ENCODE measurements around the gene PHF19.

The PHF19 gene

DNA sequence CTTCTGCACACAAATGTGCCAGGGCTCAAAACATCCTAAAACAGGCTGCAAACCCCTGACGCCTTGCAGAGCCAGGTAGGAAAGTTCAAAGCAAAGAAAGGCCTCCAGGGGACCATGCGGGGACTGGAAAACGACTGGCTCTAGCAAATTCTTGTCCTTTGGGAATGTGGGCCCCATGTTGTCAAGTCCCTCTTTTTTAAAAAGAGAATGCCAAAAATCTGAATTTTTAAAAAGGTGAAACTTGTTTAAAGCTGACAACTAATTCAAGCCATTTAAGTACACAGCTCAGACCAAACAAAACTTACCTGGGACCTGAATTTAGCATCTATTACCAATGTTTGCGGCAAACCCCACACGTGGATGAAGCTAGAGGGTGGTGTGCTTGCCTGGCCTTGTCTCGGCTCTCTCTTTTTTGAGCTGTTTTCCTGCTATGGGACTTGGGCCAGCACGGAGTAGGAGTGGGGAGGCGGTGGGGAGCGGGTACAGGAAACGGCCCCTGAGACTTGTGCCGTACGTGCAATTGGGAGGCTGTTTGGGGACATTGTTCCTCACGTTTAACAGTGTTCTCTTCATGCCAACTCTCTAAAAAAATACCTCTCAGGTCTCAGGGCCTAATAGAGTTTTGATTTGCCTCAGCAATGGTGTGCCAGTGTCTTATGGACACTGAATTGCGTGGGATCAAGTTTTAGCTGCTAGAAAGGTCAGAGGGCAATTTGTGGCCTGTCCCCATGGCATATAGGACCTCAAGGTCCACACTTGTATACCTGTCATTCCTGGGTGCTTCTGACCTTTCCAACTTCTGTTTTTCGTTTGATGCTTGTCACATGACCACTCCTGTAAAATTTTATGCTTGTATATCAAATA, 15.1 kb upstream of the PHF19 start:
- DNase-seq = peak; percentile 41

DNA sequence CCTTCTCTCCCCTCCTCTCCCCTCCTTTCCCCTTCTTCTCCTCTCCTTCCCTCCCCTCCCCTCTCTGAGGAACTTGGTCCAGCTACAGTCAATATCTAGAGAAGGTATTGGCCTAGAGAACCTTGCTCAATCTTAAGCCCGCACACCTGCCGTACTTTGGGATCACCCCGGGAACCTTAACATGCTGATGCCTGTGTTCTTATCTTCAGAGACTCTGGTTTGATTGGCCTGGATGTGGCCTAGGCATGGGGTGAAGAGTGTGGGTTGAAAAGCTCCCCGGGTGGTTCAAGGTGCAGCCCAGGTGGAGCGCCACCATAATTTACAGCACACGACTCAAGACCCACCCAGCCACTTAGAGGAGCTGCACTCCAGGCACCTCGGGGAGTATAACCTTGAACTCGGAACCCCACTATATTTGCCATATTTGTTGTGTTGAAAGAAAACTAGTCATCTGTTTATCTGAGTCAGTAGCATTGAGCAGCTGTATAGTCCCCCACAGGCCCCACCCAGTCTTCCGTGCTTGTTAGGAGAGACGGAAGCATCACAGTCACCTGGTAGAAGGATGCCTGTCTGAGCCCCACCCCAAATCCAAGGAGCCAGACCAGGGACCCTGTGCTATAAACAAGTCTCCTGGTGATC, 14.4 kb upstream of the PHF19 start:
- DNase-seq = peak; percentile 63

DNA sequence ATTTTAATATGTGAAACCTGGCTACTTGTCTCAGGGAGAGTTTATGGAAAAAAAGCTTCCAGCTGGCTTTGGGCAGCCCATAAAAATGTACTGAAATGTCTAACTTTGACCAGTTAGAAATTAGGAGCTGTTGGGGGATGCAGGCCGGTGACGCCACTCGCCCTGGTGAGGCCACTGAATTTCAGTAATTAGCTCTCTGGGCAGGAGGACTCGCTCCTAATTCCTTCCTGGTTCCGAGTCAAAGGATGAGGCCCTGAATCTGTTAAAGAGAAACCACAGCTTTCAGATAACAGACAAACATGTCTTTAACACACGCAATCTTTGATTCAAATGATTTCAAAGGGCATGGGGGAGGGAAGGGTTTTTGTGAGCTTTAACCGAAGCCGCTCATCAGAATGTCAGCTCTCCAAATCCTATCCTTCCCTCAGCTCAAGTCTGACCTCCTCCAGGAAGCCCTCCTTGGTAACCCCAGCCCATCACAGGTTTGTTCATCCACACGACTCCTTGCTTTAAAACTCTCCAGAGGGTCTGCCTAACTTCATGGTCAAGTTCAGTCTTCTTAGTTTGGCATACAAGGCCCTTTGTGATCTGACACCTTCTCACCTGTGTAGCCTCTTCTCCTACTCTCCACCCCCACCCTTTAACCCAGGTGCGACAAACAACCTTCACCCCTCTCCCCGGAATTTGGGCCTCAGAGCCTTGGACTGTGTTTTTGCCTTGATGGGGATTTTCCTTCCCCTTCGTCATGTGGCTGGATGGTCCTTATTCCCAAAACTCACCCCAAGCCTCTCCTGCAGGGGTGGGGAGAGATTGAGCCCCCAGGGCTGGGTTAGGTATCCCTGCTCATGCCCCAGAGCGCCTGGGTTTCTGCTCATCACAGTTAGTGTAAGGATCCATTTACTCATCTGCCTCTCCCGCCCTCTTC, 13.6 kb upstream of the PHF19 start:
- peak; percentile 70 for DNase-seq

DNA sequence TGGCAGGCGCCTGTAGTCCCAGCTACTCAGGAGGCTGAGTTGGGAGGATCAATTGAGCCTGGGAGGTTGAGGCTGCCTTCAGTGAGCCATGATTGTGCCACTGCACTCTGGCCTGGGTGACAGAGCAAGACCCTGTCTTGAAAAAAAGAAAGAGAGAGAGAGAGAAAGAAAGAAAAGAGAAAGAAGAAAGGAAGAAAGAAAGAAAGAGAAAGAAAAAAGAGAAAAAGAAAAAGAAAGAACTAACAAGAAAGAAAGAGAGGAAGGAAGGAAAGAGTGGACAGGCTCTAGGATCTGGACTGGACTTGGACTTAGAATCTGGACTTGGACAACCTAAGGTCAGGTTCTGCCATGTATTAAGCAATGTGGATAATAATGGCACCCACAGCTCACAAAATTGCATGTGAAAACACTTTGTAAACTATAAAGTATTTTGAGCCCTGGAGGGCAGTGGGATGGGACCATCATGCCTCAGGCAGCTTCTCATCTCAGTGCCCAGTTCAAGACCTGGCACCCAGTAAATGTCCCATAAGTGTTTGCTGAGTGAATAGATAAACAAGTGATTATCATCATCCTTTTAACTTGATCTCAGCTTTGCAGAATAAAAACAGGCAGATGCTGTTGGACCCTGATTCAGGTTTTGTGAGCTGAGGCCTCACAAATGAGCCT, 12.8 kb upstream of the PHF19 start:
- DNase-seq = peak; percentile 15

DNA sequence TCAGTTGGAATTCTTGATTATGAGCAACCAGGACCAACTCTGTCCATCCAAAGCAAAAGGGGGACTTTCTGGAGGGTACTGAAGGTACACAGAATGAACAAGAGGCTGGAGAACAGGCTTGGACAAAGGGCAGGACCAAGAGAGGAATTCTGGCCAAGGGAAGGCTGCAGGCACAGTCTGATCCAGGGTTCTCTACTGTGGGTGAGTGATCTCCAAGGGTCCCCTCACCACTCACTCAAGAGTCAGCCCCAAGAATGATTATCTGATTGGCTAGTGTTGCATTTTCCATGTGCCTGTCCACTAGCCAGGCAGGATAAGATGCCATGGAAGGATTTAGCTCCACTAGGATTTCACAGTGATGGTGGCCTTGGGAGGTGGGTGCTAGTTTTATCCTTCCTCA, 11.6 kb upstream of the PHF19 start:
- no peak for DNase-seq

DNA sequence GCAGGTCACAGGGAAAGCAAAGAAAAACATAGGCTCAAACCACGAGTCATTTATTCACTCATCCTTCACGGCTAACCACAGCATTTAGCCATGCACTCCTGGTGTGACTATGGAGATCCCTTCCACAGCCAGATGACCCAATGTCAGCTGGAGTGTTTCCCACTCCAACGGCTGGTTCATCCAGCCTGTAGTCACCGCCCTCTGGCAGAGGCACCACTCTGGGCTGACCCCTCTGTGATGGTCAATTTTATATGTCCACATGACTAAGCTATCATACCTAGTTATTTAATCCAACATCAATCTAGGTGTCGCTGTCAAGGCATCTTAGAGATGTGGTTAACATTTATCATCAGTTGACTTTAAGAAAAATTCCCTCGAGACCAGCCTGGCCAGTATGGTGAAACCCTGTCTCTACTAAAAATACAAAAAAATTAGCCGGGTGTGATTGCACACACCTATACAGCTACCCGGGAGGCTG, 9.5 kb upstream of the PHF19 start:
- DNase-seq = no peak

DNA sequence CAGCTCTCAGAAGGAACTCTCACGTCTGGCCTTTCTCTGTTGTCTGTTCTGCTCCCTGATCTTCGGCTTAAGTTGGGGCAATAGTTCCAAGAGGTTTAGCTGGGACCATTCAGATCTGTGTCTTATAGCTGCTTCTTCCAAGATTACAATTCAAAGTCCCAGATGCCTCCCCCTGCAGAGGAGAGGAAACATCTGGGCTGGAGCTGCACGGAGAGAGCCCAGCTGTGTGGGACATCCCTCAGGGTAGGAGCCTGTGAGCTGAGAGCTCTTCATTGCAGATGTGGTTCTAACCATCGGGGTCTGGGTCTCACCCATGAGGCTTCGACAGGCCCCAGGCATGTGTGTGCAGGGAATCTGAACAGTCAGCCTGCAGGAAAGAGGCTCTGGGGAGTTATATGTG, 9.0 kb upstream of the PHF19 start:
- DNase-seq = no peak

DNA sequence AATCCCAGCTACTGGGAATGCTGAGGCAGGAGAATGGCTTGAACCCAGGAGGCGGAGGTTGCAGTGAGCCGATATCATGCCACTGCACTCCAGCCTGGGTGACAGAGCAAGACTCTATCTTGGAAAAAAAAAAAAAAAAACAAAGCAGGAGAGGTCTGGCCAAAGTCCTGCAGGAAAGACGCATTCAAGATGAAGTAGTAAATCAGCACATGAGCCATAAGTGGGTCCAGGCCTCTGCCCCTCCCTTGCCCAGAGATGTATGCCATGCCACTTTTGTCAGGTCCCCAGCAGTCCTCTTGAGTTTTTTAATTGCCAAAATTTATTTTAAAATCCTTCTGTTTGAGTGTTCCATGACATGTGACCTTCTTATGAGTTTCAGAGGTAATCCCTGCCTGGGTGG, 8.5 kb upstream of the PHF19 start:
- DNase-seq = no peak

DNA sequence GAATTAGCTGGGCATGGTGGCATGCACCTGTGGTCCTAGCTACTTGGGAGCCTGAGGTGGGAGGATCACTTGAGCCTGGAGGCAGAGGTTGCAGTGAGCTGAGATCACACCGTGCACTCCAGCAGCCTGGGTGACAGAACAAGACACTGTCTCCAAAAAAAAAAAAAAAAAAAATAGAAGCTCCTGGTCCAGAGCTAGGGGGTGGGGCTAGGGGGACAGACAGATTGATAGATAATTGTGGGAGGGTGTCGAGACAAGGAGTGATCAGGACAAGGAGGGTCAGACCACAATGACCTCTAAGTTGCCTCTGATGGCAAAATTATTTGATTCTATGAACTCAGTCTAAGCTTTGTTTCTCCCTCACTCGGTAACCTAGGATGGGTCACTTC, 6.6 kb upstream of the PHF19 start:
- no peak for DNase-seq

DNA sequence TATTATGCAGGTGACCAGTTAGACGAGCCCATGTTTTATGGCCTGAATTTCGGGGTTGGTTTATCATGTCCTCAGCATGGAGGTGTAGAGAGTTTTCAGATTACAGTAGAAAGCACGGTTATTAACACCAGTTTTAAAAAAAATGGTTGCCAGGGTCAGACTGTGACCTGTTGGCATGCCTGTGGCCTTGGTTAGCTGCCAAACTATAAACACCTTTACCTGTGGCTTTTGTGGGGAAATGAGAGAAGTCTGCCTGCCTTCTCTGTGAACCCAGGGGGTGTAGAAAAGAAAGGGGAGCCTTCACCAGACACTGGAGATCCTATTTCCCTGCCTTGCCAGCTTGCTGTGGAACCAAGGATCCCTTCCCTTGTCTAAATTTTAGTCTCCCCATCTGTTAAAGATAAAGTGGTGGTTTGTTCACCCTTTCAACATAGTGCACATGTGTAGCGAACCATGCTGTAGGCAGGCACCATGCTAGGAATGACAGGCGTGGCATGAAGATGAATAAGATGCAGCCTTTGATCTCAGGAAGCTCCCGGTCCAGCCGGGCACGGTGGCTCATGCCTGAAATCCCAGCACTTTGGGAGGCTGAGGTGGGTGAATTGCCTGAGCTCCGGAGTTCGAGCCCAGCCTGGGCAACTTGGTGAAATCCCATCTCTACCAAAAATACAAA, 6.1 kb upstream of the PHF19 start:
- peak; percentile 48 for DNase-seq

DNA sequence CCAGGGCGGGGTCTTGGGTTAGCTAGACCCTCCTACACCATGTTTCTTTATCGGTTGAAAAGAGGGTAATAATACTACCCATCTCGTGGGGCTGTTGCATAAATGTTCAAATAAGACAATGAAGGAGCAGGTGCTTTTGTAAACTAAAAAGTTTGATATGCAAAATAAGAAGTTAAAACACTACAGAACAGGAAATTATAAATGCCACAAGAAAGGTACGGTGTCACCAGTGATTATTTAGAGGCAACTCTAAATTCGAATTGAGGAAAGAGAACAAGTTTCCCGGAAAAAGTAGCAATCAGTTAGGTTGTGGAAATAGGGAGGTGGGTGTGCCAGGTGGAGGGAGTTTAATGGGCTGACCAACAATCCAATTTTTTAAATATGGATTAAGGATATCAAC, 2.5 kb upstream of the PHF19 start:
- DNase-seq = peak; percentile 39

DNA sequence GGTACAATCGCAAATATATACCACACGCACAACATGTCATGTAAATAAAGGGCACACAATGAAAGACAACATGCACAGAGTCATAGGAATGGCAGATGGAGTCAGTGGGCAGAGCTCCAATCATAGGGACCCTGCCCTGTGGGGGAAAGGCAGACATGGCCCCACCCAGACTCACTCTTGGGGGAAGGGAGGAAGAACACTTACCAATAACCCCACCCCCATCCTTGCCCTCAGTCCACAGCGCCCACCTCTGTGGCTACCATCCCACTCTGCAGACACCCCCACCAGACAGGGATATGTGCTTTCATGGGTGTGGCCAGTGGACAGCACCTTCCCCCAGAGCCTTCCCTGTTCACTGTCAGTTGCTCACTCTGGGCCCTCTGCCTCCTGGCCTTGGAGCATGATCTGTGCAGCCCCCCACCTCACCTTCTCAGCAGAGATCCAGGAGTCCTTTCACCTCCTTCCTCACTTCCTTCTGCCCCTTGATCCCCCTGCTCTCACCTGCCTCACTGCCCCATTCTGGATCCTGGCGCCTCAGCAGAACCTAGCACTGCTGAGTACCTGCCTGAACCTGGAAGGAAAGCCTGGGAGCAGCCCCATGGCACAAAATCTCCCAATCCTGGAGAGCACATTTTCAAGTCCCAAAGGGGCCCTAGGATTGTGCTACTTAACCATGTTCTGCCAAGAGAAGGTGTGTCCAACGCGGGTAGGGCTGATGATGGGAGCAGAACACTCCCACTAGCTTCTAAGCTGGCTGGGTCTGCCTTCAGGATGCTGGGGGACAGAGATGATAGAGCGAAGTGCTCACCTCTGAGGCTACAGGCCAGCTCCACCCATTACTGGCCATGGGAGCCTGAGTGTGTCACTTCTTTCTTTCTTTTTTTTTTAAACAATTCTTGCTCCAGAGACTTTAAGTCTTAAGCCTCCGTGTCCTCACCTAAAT, 1.5 kb upstream of the PHF19 start:
- no peak for DNase-seq

DNA sequence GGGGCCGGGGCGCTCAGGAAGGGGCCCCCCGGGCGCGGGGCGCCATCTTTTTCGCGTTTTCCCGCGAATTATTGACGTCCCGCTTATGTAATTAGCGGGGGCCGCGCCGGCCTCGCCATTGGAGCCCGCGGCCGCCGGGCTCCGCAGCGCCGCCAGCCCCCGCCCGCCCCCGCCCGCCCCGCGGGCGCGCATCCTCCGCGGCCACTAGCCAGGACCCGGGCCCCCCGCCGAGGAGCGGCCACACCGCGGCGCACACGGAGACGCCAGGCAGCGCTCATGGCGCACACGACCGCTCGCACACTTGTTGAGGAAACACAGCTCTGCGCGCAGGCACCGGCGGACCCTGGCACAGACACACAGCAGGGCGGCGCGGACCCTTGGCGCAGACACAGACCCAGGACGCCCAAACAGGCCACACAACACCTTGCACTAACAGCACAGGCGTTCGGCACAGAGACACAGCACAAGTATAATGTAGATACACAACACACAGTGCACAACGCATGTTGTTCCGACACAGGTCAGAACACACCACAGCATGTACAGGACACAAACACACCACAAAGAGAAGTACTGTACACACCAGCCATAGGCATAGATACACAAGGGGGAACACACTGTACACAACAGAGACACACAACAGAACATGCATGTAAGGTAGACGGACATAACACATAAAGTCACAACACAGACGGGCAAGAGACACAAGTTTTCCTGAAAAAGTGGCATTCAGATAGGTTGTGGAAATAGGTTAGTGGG, 467 bp upstream of the PHF19 start:
- DNase-seq = peak; percentile 71

DNA sequence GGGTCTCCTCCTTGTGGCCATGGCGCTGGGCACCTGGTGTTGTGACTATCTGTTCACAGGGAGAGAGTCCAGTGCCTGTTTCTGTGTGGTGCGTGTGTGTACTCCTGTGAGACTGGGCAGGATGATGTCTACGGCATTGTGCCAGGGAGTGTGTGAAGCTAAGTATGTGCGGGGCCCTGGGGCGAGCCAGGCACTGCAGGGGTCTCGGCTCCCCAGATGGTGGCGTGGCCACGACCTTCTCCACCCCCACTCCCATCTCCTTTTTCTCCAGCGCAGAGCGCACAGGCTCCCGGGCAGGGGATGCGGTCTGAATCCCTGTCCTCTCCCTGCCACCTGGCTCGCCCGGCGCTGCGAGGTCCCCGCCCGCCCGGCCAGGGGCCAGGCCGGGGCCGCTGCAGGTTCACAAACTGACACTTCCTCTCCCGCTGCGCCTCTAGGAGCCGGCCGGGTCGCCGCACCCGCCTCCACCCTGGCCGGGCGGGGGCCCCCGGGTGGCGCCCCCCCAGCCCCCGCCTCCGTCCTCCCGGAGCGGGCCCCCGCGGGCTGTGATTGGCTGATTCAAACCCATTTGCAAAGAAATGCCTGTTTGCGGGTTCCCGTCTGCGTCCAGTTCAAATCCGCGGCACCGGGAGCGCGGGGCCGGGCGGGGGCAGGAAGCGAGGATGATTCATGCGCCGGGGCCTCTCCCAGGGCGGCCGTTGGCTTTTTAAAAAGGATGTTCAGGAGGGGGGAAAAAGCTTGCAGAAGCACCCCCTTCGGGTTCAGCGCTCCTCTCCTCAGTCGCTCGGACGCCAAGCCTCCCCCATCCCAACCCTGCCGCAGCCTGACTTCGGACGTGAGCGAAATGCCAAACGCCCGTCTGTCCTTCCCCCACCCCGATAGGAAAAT, 790 bp downstream of the PHF19 start:
- DNase-seq = peak; percentile 88

DNA sequence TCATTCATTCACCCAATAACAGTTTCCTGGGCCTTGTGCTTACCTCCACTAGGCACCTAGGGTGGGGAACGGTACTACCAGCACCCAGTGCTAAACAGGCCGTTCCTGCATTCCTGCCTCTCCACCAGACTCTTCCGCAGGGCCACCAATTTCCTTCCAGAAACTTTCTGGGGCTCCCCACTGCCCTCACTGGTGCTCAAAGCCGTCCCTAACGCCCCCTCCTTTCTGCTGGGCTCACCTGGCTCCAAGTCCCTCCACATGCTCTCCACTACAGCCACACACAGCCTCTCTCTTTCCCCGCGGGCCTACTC, 1.4 kb downstream of the PHF19 start:
- no peak for DNase-seq

DNA sequence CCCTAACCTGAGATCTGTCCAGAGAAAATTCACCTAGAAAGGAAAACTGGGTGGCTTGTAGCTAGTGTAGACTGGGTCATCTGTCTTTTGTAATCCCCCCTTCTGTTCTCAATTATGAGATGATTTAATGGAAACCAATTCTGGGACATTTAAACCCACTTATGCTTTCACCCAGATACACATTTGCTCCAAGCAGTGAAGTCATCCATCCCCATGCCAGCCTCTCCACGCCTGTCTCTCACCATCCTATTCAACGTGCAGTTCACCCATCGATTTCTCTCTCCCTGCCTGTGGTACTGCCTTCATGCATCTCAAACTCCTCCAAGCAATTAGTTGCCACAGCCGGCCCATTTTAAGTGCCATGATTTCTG, 1.8 kb downstream of the PHF19 start:
- DNase-seq = no peak

DNA sequence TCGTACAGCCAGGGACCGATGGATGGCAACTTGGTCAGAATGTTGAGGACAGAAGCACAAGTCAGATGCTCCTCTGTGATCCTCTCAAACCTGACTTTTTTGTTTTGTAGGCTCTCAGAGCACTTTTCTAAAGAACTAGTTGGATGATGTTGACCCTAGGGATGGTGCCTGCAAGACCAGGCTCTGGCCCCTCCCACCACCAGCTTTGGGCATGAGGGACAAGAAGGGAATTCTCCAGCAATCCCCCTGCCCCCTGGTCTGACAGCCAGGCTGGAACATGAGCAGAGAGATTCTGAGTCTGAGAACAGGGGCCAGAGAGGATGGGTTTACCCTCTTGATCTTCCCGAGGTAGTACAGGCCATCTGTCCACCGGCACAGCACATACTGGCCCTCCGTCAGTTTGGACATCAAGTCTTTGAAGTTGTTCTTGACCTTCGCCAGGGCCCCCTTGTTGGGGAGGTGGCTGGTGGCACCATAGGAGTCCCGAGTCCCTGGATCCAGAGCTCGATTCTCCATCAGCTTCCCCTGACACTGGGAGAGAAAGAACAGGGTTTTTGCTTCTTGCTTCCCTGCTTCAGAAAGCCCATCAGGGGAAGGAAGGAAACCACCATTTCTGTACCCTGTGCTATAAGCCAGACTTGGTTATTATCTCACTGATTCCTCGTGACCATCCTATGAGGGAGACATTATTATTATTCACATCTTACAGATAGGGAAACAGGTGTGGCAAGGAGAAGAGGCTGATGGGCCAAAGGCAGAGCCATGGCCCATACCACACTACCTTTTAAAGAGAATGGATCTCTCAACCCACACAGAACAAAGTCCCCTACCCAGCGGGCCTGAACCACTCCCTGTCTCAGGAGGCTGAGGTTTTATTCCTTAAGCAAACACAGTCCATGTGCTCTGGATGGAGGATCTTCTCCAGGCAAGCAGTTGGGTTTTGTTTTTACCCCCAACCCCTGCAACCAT, 2.5 kb downstream of the PHF19 start:
- DNase-seq = no peak

DNA sequence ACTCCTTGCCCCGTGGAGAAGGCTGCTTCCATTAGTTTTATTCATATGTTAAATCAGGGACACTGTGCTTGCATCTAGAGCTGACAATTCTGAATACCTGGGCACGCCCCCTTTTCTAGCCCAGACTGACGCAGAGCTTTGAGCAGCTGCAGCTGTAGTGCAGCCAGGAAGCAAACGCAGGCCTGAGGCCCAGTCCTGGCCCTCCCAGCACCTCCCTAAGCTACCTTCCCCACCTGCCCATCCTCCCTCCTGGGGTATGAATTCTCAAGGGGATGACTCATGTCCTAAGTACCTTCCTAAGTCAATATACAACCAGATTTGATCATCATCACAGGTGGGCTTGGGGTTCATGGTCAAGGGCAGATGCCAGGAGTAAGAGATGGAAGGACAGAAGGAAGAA, 3.5 kb downstream of the PHF19 start:
- no peak for DNase-seq
